Ovary (tissue), 3 donors: Measurements from ENCODE around the gene TCF7L1.

Source experiments
- CTCF ChIP-seq, 3 donors: fragments of 450-650 bp in 2 of 3; fragments of 200-600 bp in 1 of 3; IDR thresholded peaks; one replicate each; pipeline versions ENCODE4 v1.5.1 to v1.8.0; 2016 to 2022; ENCODE audit warnings: antibody characterized with exemption in 3 of 3, mild to moderate bottlenecking in 1 of 3
- EP300 ChIP-seq: sonication (generic); formaldehyde crosslinking; IDR thresholded peaks from one replicate; pipeline ENCODE4 v1.6.1; 2017; ENCODE audit warnings: antibody characterized with exemption
- POLR2A ChIP-seq: fragments of 450-650 bp; IDR thresholded peaks from one replicate; pipeline ENCODE4 v1.6.1; 2017; ENCODE audit warnings: antibody characterized with exemption, mild to moderate bottlenecking, moderate library complexity
- donor health status: DM: no; HTN: no; CAD: no.

DNA sequence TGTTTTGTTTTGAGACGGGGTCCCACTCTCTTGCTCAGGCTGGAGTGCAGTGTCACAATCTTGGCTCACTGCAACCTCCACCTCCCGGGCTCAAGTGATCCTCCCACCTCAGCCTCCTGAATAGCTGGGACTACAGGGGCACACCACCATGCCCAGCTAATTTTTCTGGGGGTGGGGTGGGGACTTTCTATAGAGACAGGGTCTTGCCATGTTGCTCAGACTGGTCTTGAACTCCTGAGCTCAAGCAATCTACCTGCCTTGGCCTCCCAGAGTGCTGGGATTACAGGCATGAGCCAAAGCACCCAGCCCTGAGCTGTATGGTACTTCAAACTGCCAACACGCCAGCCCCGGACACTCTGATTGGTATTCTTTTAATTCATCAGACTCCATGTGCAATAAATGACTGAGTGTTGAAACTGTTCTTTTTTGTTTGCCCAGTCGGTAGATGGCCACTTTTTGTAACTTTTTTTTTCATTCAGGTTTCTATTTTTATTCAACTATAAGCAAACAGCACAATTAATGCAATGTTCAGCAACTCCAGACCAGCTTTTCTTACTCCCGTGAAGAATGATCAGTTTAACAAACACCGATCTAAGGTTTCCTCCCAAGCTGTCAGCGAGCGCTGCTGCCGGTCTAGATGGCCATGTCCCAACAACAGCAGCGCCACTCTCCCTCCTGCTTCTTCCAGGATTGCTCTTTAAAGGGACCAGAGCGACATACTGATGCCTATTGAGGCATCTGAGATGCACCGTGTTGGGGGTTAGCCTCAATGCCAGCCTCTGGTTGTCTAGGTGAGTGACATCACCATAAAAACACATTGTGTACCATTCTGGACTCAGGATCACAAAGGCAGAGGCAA lies 207.1 kb downstream of the TCF7L1 start:
- TF ChIP-seq CTCF (IDR thresholded peaks at IDR 0.05) (no peak), POLR2A (no peak), EP300 (no peak)
